H1 (cell line): ENCODE measurements around the gene TGM4.

Experiments
- ATF3 ChIP-seq: IDR thresholded peaks from 2 replicates; pipeline ENCODE4 v1.6.1; 2011; ENCODE audit warnings: low read depth, mild to moderate bottlenecking, low read length; ENCODE audit not compliant: insufficient read depth
- CTCF ChIP-seq, 3 experiments: IDR thresholded peaks; 1 replicate in 2 of 3; 2 replicates in 1 of 3; pipeline versions ENCODE4 v1.5.1 to v1.6.1; 2011; ENCODE audit warnings: low read length in 3 of 3, mild to moderate bottlenecking in 3 of 3, inconsistent platforms in 2 of 3, low read depth in 1 of 3, moderate library complexity in 1 of 3; ENCODE audit not compliant: insufficient read depth in 1 of 3; ENCODE audit errors: control extremely low read depth in 1 of 3
- EZH2 ChIP-seq: fragments of 200-600 bp; sonication (generic); IDR thresholded peaks from 2 replicates; pipeline ENCODE4 v1.7.1; 2012; ENCODE audit warnings: low read depth, mild to moderate bottlenecking, moderate library complexity, low read length, inconsistent platforms; ENCODE audit not compliant: severe bottlenecking
- MAFK ChIP-seq: IDR thresholded peaks from 2 replicates; pipeline ENCODE4 v1.6.1; 2012; ENCODE audit warnings: low read depth, mild to moderate bottlenecking, improper control_type of control experiment, low read length
- NRF1 ChIP-seq: IDR thresholded peaks from 2 replicates; pipeline ENCODE4 v1.6.1; 2011; ENCODE audit warnings: mild to moderate bottlenecking, low read depth, low read length, improper control_type of control experiment
- POLR2A ChIP-seq, 2 experiments: IDR thresholded peaks; 1 replicate in 1 of 2; 2 replicates in 1 of 2; pipeline ENCODE4 v1.6.1; 2011; ENCODE audit warnings: low read depth in 2 of 2, low read length in 2 of 2, mild to moderate bottlenecking in 2 of 2; ENCODE audit errors: control extremely low read depth in 1 of 2
- POLR2AphosphoS5 ChIP-seq: IDR thresholded peaks from 2 replicates; pipeline ENCODE4 v1.6.1; 2011; ENCODE audit warnings: low read depth, low read length
- SIX5 ChIP-seq: IDR thresholded peaks from 2 replicates; pipeline ENCODE4 v1.6.1; 2011; ENCODE audit warnings: mild to moderate bottlenecking, low read depth, low read length
- ZNF274 ChIP-seq: IDR thresholded peaks from 2 replicates; pipeline ENCODE4 v1.7.0; 2012; ENCODE audit warnings: low read length, borderline replicate concordance; ENCODE audit errors: extremely low read depth

GRCh38 chr3:44918581-44918980, 44.2 kb downstream of the TGM4 start:
- TF ChIP-seq CTCF (IDR thresholded peaks at IDR 0.05; ENCODE audit: control extremely low read depth in 1 of 3, insufficient read depth in 1 of 3, low read depth in 1 of 3, low read length in 3 of 3) (peak in 2 of 3 experiments; percentile 10 to 20; a peak in 2 of 4 replicates), NRF1 (no peak), ZNF274 (no peak), MAFK (no peak), POLR2A (IDR thresholded peaks at IDR 0.05; ENCODE audit: control extremely low read depth in 1 of 2, low read depth in 2 of 2, low read length in 2 of 2) (no peak), SIX5 (no peak), ATF3 (no peak), POLR2AphosphoS5 (peak; percentile 48; the same call in 1 of the 2 replicates), EZH2 (no peak)
